Right renal cortex interstitium (tissue), 3 donors: Measurements from ENCODE around the gene RABGAP1L. TPM values are rescaled to one million over a fixed set of nuclear protein-coding genes. Genes with fewer than 3 reads are reported as not detected.

Experiments used
- DNase-seq, 3 donors: peaks; one replicate each; pipeline ENCODE4 v3.0.0-alpha.2; 2013; ENCODE audit warnings: low read depth in 3 of 3, low spot score in 2 of 3
- polyA plus RNA-seq, 3 donors: library from polyadenylated mRNA; unstranded; fragments of 120-200 nt; gene quantifications; one replicate each; pipeline ENCODE4 v1.2.1, GENCODE V29; 2013; ENCODE audit not compliant: insufficient read length in 3 of 3

The RABGAP1L gene
- polyA plus RNA-seq, 3 donors = 26.6 to 29.5 (median 29.4) TPM

GRCh38 chr1:174194461-174194860 lies 35.1 kb downstream of the RABGAP1L start:
- no peak for DNase-seq

DNA sequence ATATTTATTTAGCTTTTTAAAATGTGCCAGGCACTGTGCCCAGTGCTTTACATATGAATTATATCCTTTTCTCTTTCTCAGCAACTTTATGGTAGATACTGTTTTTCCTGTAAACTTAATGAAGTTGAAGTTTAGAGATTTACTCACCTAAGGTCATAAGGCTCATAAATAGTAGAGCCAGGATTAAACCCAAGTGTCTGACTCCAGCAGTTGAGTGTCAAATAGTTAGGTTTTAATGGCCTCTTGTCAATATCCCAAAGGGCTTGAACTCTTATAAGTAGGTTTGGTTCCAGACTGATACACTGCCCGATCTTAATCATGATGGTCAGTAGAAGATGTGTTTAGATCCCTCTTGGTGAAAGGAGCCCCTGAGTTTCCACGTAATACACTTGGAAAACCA lies 37.8 kb downstream of the RABGAP1L start:
- DNase-seq = no peak

DNA sequence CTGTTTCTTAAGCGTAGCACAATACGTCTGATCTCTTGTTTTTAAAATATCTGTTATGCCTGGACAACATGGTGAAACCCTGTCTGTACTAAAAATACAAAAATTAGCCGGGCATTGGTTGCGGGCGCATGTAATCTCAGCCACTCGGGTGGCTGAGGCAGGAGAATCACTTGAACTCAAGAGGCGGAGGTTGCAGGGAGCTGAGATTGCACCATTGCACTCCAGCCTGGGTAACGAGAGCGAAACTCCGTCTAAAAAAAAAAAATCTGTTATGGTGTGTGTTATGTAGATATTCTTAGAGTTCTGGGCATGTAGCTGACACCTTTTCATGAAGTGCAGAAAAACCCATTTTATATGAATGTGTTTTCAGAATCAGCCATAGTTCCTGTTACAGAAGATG lies 38.2 kb downstream of the RABGAP1L start:
- no peak for DNase-seq

GRCh38 chr1:174198202-174198601 lies 38.9 kb downstream of the RABGAP1L start:
- DNase-seq = no peak

DNA sequence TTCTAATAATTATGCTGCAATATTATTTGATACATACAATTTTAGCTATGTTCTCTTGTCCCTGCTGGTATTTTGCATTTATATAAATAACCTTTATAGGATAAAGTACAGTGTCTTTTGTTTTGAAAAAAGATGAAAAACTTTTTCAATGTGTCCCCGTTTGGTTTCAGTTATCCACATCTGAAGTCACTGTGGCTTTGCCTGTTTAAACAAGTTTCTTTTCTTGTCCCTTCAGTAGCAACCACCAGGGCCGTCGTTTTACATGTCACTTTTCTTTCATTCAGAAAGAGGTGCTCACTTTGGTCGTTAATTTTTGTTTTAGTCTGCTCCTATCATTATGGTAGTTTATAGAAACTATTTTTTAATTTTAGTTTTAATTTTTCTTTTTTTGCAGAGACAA lies 41.4 kb downstream of the RABGAP1L start:
- no peak for DNase-seq

- DNase-seq = no peak
These were observed 45.5 kb downstream of the RABGAP1L start for GRCh38 chr1:174204697-174205308.

DNA sequence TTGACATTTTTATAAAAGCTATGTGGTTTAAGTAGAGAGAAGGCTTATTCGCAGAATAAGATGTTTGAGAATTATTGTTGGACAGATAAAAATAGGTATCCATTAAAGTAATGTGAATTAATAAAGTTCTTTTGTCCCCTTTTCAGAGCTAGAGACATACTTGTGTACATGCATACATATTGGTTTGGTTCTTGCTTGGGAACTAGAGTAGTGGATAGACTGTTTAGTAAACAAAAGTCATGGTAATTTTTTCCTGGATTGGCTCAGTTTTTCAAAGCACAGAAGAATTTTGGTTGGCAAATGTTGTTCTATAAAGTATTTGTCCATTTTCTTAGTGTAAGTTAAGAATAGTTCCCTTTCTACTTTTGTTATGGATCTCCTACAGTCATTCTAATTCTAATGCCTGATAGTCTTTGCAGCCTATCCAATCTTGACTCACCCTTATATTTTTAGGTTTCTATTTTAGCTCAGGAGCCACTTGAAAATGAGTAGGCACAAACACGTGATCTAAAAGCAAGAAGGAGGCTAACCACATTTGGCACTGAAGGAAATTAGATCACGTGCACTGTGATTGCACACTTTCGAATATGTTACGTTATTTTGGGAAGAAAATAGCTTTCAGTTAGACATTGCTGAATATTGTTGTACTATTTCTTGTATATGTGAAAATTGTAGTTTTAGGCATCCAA lies 47.0 kb downstream of the RABGAP1L start:
- DNase-seq = no peak

- DNase-seq = no peak
These were observed 50.2 kb downstream of the RABGAP1L start for GRCh38 chr1:174209347-174210187.

DNA sequence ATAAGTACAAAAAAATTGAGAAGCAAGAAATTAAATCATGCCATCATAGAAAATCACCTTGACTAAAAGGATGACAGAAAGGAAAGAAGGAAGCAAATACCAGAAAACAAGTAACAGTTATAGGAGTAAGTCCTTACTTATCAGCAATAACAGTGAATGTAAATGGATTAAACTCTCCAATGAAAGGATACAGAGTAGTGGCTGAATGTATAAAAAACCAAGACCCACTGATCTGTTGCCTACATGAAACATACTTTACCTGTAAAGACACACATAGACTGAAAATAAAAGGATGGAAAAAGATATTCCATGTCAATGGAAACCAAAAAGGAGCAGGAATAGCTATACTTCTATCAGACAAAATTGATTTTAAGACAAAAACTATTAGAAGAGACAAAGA lies 52.2 kb downstream of the RABGAP1L start:
- DNase-seq = no peak

DNA sequence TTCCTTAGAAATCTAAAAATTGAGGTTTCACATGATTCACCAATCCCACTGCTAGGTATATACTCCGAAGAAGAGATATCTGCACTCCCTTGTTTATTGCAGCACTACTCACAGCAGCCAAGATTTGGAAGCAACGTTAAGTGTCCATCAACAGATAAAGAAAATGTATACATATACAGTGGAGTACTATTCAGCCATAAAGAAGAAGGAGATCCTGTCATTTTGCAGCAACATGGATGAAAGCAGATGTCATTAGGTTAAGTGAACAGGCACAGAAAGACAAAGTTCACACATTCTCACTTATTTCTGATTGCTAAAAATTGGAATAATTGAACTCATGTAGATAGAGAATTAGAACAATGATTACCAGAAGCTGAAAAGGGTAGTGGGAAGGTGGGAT lies 56.4 kb downstream of the RABGAP1L start:
- no peak for DNase-seq

GRCh38 chr1:174217248-174217647 lies 57.9 kb downstream of the RABGAP1L start:
- no peak for DNase-seq

DNA sequence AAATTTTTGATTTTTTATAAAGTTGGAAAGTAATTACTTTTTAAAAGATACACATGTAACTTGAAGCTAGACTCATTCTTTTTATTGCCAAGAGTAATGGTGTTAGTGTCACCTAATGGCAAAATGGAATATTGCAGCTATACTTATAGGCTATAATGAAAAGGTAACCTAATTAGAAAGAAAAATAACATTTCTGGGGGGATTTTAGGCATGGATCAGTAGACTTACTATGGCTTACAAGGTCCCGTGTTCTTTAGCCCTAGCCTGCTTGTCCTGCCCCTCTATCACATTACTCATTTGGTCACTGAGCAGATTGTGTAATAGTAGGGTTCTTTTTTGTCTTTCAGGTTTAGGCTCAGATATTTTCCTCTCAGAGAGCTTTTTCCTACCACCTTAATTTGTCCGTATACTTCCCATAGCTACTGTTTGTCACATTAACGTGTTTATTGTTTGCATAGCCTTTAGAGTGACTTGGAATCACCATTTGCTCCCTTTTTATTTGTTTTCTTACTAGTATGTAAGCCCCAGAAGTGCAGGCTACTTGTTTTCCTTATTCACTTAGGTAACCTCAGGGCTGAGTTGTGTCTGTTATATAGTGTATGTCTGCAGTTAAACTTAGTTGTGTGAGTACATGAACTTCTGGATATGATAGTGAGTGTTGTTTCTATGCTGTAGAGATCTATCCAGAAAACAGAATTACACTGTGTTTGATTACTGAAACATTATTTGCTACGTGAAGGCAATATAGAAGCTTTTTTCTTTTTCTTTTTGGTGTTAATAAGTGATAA lies 58.7 kb downstream of the RABGAP1L start:
- peak in 2 of 3 donors; percentile 23 to 38 for DNase-seq

GRCh38 chr1:174218983-174219382 lies 59.7 kb downstream of the RABGAP1L start:
- no peak for DNase-seq

DNA sequence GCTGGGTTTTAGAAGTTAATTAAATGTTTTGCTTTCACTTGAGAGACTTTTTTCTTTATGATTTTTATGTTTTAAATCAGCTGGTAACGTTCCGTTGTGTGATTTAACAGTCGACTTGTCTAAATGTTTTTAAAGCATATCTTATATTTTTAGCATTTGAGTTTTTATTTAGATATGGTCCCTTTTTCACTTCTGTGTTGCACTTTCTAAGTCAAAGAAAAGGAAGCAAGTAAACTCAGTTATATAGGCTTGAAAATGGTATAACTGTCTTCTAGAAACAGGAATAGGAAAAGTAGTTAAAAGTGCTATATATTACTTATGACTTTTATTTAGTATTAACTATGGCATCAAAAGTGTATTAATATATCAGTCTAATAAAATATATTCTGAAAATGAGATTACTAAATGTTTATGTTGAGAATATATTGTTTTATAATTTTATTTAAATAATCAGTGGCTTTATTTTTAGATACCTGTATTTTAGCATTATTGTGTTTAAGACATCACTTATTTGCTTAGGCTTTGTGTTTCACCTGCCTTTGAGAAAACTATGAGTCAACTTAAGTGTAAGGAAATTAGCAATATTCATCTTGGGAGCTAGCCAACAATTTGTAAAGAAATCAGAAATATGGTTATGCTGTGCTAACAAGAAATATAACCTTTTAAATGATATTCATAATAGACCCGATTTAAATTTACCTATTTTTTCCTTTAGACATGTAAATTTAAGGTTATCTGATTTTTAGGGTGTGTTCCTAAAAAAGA lies 60.5 kb downstream of the RABGAP1L start:
- no peak for DNase-seq

GRCh38 chr1:174221681-174222080 lies 62.4 kb downstream of the RABGAP1L start:
- no peak for DNase-seq

DNA sequence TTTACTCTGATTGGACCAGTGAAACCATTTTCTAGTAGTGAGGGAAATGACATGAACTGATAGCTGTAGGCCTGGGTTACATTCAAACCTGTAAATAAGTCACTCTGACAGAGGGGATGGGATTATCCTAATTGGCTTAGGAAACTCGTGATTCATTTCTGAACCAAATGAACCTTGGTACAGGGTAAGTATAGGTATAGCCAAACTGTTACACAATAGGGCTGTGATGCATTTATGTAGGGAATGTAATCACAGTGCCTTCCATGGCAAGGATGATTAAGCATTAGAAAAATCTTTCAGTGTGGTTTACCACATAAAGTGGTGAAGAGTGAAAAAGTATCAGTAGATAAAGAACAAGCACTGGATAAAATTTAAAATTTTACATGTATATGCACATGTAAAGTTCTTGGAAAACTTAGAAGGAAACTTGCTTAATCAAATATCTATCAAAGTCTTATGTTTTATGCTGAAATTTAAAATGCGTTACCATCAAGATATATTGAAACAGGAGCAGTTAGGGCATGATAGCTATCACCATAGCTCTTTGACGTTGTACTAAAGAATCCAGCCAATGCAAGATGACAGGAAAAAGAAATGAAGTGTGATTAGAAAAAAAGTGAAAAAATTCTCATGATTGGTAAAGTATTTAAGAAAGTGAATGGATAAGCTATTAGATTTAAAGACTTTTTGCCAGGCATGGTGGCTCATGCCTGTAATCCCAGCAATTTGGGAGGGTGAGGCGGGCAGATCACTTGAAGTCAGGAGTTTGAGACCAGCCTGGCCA lies 63.0 kb downstream of the RABGAP1L start:
- DNase-seq = no peak

GRCh38 chr1:174224641-174225040 lies 65.3 kb downstream of the RABGAP1L start:
- no peak for DNase-seq

GRCh38 chr1:174225499-174226204 lies 66.3 kb downstream of the RABGAP1L start:
- DNase-seq = no peak

DNA sequence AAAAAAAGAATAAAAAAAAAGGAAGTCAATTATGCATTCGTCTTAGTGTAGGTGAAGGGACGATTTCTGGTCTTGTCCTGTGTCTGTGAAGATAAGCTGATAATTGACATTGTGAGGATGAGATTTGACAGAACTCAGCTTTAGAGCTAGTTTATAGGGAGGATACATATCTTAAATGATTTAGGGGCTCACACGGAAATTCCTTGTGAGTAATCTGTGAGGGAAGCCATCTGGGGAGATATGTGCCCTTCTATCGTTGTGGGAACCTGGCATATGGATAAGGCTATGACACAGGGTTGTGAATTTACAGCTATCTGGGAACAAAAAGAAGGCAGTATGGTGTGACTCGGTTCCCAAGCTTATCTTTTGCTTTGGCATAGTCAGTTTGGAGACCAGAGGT lies 71.1 kb downstream of the RABGAP1L start:
- DNase-seq = no peak
